Muscle layer of duodenum (tissue), 2 donors: ENCODE measurements around the gene ITPR1.

ENCODE experiments used
- H3K27ac ChIP-seq: one replicate; pipeline ENCODE4 v1.7.0; 2013; ENCODE audit warnings: mild to moderate bottlenecking, low read length
- H3K27me3 ChIP-seq: one replicate; pipeline ENCODE4 v1.7.0; 2013; ENCODE audit warnings: low read depth, mild to moderate bottlenecking, control low read depth, low read length
- H3K36me3 ChIP-seq, 2 donors: one replicate each; pipeline ENCODE4 v1.7.0; 2013; ENCODE audit warnings: low read length in 2 of 2, control low read depth in 1 of 2, mild to moderate bottlenecking in 1 of 2; ENCODE audit not compliant: insufficient read depth in 2 of 2, control insufficient read depth in 1 of 2
- H3K4me1 ChIP-seq, 2 donors: one replicate each; pipeline ENCODE4 v1.7.0; 2013; ENCODE audit warnings: low read length in 2 of 2, mild to moderate bottlenecking in 2 of 2, control low read depth in 1 of 2, moderate library complexity in 1 of 2; ENCODE audit not compliant: insufficient read depth in 2 of 2, control insufficient read depth in 1 of 2
- H3K4me3 ChIP-seq, 2 donors: one replicate each; pipeline ENCODE4 v1.7.0; 2013; ENCODE audit warnings: low read length in 2 of 2, low read depth in 1 of 2, mild to moderate bottlenecking in 1 of 2
- H3K9me3 ChIP-seq, 2 donors: one replicate each; pipeline ENCODE4 v1.7.0; 2013; ENCODE audit warnings: low read length in 2 of 2, control low read depth in 1 of 2, mild to moderate bottlenecking in 1 of 2; ENCODE audit not compliant: control insufficient read depth in 1 of 2
- donor health status: healthy.

ITPR1 gene

DNA sequence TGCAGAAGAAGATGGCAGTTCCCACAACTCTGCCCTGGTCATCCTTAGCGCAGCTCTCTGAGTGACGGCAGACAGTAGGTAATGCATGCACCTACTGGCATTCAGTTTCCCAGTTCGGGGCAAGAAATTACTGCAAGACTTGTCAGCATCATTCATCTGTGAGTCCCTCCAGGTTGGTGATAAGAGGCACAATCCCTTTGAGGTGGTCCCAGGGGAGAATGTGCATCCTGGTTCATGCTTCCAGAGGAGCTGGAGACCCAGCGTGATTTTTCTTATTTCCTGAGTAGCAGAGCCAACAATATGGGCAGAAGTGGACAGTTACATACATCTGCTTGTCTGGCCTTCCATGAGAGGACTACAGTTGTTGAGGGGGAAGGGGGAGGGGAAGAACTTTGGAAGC is 250.2 kb downstream of the ITPR1 start:
- Histone ChIP-seq H3K4me1 (peaks cover 3 to 20% of the 10 kb centered on the region in 2 donors), H3K27ac (no peak overlapping the region)

DNA sequence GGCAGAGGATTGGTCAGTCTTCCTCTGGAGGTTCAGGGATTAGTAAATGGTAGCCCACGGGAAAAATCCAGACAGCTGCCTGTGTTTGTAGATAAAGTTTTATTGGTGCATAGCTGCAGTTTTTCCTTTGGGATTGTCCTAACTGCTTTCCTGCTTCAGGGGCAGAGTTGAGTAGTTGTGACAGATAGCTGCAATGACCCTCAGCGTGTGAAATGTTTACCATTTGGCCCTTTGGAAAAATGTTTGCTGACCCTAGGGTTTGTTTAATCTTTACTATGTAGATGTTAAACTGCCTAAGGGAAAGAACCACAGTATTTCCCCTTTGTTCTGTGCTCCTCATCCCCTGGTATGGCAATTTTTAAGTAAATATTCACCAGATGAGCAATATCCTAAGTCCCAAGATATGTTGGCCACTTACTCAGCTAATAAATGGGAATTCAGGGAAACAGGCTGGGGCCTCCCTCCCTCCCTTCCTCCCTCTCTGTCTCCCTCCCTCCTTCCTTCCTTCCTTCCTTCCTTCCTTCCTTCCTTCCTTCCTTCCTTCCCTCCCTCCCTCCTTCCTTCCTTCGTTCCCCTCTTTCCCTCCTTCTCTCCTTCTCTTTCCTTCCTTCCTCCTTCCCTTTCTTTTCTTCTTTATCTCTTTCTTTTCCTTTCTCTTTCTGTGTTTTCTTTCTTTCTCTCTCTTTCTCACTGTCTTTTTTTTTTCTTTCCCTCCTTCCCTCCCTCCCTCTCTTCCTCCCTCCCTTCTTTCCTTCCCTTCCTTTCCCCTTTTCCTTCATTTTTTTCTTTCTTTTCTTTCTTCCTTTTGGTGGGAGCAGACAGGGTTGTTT is 251.5 kb downstream of the ITPR1 start:
- peaks cover 4 to 20% of the 10 kb centered on the region in 2 donors for H3K4me1 ChIP-seq
- H3K36me3 ChIP-seq, result peaks cover 0 to 3% of the 10 kb centered on the region in 2 donors
- H3K4me3 ChIP-seq, result no peak overlapping the region
- H3K9me3 ChIP-seq, result no peaks in the 10 kb centered on the region
- no peaks in the 10 kb centered on the region for H3K27me3 ChIP-seq
- peak overlapping the region; percentile 45 for H3K27ac ChIP-seq

More for the DNA sequence above, 250.2 kb downstream of the ITPR1 start:
- H3K4me3 ChIP-seq, result no peak overlapping the region
- peaks cover 0 to 3% of the 10 kb centered on the region in 2 donors for H3K36me3 ChIP-seq
- H3K27me3 ChIP-seq, result no peaks in the 10 kb centered on the region
- no peaks in the 10 kb centered on the region for H3K9me3 ChIP-seq

DNA sequence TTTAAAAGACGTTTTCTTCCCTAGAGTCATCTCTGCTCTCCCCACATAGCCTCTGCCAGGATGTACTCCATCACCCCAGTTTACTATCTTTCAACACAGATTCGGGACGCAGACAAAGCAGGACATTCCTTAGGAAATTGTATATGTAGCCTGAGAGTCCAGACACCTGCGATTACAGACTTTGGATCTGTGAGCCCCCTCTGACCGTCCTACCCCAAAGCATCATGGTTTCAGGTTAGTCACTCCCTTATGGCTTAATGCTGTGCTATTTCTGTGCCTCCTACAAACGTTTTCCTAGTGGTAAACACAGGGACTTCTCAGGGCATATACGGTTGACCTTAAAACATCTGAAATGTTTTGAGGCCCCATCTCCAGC is 252.1 kb downstream of the ITPR1 start:
- Histone ChIP-seq H3K27ac (peak overlapping the region; percentile 45), H3K27me3 (no peaks in the 10 kb centered on the region), H3K9me3 (no peaks in the 10 kb centered on the region), H3K4me3 (no peak overlapping the region), H3K4me1 (peaks cover 10 to 25% of the 10 kb centered on the region in 2 donors), H3K36me3 (peaks cover 0 to 3% of the 10 kb centered on the region in 2 donors)

DNA sequence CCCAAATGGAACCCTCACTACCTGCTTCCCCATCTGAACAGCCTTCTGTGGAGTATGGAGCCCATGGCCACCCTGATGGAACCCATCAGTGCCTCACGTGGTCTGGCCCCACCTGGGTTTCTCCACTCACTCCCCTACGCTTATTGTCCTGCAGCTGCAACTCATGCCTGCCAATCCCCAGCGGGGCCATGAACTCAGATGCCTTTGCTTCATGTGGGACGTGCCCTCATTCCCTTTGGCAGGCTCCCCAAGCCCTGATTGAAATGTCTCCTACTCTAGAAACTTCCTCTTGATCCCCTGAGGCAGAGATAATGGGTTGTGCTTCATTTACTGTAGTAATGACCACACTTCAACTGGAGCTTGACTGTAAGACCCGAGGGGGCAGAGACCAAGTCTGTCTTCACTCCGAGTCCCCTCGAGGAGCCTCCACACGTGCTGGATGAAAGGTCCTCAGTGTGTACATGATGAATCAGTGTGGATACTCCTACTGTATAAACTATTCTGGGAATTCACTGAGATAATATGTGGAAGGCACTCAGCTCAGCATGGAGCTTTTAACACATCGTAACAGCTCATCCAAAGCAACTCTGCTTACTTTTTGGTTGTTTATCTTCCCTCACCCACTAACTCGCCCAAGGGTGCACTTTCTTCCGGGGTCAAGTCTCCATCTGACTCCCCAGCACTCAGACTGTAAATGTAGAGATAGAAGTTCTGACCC is 253.3 kb downstream of the ITPR1 start:
- no peak overlapping the region for H3K27ac ChIP-seq
- H3K9me3 ChIP-seq, result no peaks in the 10 kb centered on the region
- no peaks in the 10 kb centered on the region for H3K27me3 ChIP-seq
- H3K36me3 ChIP-seq, result peaks cover 0 to 3% of the 10 kb centered on the region in 2 donors
- H3K4me3 ChIP-seq, result no peak overlapping the region
- H3K4me1 ChIP-seq, result peaks cover 20 to 26% of the 10 kb centered on the region in 2 donors

DNA sequence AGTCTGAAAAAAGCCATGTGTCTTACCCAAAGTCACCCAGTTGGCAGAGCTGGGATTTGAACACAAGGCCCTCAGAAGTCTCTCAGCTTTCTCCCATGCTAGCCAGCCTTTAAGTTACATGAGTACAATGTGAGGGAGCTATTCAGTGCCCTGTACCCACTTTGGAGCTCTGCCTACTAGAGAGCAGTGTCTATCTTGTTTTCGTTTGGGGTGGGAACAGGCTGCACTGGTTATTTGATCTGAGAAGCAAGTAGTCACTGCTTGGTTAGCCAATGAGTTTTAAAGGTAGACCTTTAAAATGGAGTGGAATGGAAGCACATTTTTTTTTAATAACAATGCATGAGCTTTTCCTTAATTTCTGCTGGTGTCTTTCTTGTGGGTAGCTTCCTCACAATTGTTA is 255.0 kb downstream of the ITPR1 start:
- Histone ChIP-seq H3K27me3 (no peaks in the 10 kb centered on the region), H3K4me3 (no peak overlapping the region), H3K36me3 (peaks cover 3 to 4% of the 10 kb centered on the region in 2 donors), H3K9me3 (no peaks in the 10 kb centered on the region), H3K27ac (no peak overlapping the region), H3K4me1 (peaks cover 19 to 21% of the 10 kb centered on the region in 2 donors)

DNA sequence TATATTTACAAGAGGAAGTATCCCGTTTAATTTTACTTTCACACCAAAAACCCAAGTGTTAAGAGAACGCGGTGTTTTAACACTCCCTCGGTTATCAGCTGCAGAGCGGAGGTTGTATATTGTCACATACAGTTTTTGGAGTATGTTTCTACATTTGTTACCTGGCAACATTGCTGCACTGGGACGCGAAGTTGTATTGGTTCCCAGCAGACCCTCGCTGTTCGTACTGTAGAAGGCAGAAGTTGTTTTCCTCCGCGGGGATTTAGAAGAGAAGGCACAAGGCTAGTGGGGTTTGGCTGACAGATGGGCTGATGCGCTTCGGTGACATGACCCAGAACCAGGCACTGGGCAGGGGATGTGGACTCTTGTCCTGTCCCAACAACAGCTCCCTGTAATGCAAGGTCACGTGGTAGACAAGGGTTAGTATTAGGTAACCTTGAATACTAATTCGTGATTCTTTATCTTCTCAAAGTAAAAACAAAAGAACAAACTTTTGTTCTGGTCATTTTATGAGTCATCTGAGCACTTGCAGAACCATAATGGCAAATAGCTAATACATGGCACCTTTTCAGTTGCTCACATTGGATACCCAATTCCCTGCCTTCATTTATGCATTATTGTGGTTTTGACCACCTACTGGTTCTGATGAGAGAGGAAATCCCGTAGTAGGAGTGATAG is 255.7 kb downstream of the ITPR1 start:
- Histone ChIP-seq H3K4me3 (no peak overlapping the region), H3K27me3 (no peaks in the 10 kb centered on the region), H3K27ac (no peak overlapping the region), H3K4me1 (peaks cover 18 to 21% of the 10 kb centered on the region in 2 donors), H3K9me3 (no peaks in the 10 kb centered on the region), H3K36me3 (peaks cover 3 to 4% of the 10 kb centered on the region in 2 donors)

DNA sequence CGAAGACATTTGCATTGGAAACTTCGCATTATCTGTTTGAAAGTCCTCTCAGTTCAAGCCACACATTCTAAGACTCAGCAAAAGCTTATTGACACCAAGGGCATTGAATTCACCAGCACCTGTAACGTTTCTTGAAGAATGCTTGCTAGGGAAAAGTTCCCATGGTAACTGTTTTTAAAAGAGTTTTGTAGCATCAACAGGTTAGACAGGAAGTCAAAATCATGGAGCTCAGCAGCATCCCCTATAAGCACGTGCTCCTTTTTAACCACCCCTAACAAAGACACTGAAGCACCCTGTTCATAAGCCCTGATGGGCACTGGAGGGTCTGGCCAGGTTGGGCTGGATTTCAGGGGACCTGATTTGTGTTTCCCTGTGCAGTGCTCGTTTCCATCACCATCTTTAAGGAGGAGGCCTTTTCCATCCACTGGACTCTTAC is 256.4 kb downstream of the ITPR1 start:
- Histone ChIP-seq H3K27ac (peak overlapping the region; percentile 83), H3K27me3 (no peaks in the 10 kb centered on the region), H3K4me3 (no peak overlapping the region), H3K9me3 (no peaks in the 10 kb centered on the region), H3K4me1 (peaks cover 18 to 21% of the 10 kb centered on the region in 2 donors), H3K36me3 (peaks cover 3 to 4% of the 10 kb centered on the region in 2 donors)

DNA sequence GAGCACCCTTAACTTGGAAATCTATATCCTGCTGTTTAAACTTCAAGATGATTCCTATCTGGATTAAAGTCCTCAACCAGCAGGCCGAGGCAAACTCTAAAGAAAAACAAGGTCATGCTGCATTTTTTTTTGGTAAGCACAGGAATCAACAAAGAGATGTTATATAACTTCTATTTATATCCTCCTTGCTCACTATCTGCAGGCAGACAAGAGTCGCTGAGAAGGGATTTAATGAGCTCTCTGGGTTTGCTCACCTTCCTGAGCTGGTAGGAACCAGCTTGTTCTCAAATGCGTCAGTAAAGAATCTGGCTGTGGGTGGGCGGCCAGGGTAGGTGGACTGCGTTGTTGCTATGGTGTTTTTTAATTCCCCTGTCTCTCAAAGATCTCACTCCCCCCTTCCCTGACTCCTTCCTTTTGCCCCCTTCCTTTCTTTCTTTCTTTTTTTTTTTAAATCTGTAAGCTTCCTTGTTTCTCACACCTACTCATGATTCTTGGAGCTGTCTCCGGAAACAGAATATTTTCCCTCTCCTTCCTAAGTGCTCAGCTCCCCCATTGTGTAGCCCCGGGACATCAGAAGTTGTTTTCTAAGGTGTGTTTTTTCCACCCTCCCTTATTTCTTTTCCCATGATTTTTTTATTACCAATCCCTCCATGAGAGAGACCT is 257.3 kb downstream of the ITPR1 start:
- Histone ChIP-seq H3K4me1 (peaks cover 18 to 21% of the 10 kb centered on the region in 2 donors), H3K27ac (peak overlapping the region; percentile 83), H3K36me3 (peaks cover 3 to 4% of the 10 kb centered on the region in 2 donors), H3K27me3 (no peaks in the 10 kb centered on the region), H3K9me3 (no peaks in the 10 kb centered on the region), H3K4me3 (no peak overlapping the region)

DNA sequence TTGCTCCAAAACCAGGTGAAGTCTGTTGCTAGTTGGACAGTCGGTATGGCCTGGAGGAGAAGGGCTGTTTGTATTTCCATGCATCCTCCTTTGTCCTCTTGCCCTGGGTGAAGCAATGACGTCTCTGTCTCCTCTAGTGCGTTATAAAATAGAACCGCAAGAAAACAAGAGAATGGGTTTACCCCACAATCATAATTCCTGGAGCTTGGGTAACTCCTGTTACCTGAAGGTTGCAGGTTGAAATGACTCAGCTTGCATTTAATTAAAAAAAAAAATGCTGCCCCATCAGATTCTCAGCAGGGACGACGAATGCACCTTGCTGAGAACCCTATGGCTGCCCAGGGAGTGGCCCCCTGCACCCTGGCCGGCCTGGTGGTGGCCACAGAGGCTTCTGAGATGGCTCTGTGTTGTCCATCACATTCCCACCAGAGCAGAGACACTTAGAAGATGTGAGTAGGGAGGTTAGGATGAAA is 257.9 kb downstream of the ITPR1 start:
- Histone ChIP-seq H3K36me3 (peaks cover 0 to 4% of the 10 kb centered on the region in 2 donors), H3K4me1 (peaks cover 18 to 21% of the 10 kb centered on the region in 2 donors), H3K4me3 (no peak overlapping the region), H3K27me3 (no peaks in the 10 kb centered on the region), H3K27ac (peak overlapping the region; percentile 83), H3K9me3 (no peaks in the 10 kb centered on the region)

DNA sequence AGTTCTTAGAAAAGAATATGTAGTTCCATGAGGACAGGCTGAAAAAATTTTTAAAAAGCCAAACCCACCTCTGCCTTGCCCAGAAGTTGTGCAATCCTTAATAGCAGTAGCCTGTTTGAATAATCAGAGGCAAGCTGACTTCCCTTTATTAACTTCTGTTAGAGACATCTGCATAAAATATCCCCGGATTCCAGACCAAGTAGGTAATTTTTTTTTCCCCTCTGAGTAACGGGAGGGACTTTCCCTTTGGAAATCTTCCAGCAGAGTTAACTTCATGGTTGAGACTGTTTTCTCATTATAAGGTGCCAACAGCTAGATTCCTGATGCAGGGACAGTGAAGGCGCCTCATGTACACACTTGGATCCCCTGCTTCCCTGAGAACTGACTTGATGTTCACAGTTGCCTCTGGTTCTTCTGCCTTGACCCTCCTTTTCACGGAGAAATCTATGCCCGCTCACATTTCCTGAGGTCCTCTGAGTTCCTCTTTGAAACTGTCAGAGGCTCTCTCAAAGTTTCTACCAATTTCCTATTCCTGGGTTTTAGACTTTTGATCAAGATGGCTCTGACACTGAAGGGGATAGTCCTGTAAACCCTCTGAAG is 258.5 kb downstream of the ITPR1 start:
- no peaks in the 10 kb centered on the region for H3K27me3 ChIP-seq
- no peak overlapping the region for H3K4me3 ChIP-seq
- peaks cover 18 to 21% of the 10 kb centered on the region in 2 donors for H3K4me1 ChIP-seq

More for the DNA sequence above, 258.5 kb downstream of the ITPR1 start:
- Histone ChIP-seq H3K27ac (peak overlapping the region; percentile 83), H3K36me3 (peaks cover 0 to 4% of the 10 kb centered on the region in 2 donors), H3K9me3 (no peaks in the 10 kb centered on the region)
